Measurements from ENCODE around the gene OOSP3.

DNA sequence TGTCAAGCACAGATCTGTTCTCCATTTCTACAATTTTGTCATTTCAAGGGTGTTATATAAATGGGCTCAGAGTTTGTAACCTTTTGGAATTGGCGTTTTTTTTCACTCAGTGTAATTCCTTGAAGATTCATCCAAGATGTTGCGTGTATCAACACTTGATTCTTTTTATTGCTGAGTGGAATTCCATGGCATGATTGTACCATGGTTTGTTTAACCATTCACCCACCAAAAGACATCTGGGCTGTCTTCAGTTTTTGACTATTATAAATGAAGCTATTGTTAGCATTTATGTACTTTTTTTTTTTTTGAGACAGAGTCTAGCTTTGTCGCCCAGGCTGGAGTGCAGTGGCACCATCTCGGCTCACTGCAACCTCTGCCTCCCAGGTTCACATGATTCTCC lies 62.5 kb downstream of the OOSP3 start:
- TF ChIP-seq, protein P1, sequence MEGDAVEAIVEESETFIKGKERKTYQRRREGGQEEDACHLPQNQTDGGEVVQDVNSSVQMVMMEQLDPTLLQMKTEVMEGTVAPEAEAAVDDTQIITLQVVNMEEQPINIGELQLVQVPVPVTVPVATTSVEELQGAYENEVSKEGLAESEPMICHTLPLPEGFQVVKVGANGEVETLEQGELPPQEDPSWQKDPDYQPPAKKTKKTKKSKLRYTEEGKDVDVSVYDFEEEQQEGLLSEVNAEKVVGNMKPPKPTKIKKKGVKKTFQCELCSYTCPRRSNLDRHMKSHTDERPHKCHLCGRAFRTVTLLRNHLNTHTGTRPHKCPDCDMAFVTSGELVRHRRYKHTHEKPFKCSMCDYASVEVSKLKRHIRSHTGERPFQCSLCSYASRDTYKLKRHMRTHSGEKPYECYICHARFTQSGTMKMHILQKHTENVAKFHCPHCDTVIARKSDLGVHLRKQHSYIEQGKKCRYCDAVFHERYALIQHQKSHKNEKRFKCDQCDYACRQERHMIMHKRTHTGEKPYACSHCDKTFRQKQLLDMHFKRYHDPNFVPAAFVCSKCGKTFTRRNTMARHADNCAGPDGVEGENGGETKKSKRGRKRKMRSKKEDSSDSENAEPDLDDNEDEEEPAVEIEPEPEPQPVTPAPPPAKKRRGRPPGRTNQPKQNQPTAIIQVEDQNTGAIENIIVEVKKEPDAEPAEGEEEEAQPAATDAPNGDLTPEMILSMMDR (IDR thresholded peaks at IDR 0.05) = no peak
- no peak for TF ChIP-seq POLR2A (IDR thresholded peaks at IDR 0.05)
